Mesenteric fat pad (tissue), 1 donor: Measurements from ENCODE around the gene SIRT7. TPM values are rescaled to one million over a fixed set of nuclear protein-coding genes. Genes with fewer than 3 reads are reported as not detected.
"Not testable (repeated sequence)": the region's sequence is repeated elsewhere in the genome, so short reads cannot be mapped to it uniquely, and the experiment has no call there.

Source experiments
- DNase-seq: peaks from one replicate; pipeline ENCODE4 v3.0.0-alpha.2; 2020; ENCODE audit warnings: low spot score
- total RNA-seq: library from RNA; stranded (reverse); fragmentation: NEBNext Ultra II Directional; extraction: Animal tissue kit (Norgen Biotek cat#: 25700); gene quantifications from one replicate; pipeline ENCODE4 v1.2.1, GENCODE V29; 2021
- donor health status: DM: yes; HTN: yes; CAD: no.

The SIRT7 gene
- total RNA-seq, 1 donor from 2014 or later, result 16.9 TPM

DNA sequence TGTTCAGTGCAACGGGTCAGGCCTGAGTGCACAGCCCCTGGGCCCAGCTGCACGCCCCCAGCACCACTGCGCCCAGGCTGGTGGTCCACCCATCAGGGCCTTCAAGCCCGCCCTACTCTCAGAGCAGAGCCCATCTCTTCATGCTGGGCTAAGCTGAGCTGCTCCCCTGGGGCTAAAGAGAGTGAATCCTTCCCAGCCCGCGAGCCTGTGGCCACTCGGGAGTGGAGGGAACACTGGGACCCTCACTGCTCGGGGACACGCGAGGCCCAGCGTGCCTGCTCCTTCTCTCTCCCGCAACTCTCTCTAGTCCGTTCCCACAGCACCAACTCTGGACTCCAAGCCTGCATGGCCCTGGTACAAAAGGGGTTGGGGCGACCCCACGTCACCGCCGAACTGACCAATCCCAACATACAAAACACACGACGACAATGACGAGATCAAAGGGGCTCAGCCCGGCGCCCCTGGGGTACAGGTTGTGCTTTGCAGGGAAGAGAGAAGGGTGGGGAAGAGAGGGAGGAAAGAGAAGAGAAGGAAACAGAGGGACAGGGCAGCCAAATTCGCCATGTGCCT is 4.1 kb upstream of the SIRT7 start:
- DNase-seq, result no peak

DNA sequence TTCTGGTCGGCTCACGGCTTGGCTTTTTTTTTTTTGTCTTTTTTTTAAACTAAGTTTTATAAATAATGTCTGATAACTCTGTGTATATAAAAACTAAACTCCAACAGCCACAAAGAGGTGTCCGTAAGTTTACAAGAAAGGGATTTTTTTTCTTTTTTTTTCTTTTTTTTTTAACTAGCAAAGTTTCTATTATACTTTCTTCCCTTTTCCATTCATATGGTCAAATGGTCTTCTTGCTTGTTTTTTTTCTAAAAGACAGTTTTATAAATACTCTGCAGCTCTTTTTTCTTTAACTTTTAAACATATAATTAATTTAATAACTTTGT is 3.5 kb upstream of the SIRT7 start:
- DNase-seq, result no peak

DNA sequence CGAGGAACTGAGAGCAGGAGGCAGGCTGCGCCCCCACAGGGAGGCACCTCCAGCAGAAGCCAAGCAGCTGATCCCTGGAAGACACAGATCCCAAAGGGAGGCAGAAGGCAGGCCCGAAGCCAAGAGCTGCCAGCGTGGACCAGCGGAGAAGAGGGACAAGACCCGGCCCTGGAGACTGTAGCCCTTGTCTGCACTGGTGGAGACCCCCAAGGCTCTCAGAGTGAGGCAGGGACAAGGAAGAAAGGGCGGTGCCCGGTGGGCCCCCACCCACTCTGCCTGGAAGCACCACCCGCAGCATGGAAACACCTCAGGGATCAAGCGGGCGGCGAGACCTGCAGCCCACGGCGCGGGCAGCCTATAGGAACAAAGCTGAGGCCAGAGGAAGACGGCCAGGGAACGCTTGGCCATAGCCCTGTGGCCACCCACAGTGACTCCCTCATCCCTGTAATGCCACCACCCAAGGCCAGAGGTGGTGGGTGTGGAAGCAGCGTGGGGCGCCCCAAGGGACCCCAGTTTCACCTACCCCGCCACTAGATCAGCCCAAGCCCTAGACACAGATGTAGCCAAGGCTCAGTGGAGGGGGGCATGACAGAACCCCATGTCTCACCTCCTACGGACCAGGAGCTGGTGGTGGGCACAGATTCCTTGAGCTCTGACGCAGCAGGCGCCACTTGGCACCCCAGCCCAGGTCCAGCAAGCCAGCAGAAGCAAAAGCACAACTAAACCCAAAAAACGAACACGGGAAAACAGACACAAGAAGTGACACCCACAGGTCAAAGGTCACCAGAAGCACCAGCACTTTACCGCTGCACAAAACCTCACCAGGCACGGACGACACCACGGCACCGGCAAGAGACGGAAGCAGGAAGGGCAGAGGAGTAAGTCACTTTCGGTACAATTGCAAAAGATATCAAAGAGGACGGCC is 2.9 kb upstream of the SIRT7 start:
- DNase-seq, result no peak

DNA sequence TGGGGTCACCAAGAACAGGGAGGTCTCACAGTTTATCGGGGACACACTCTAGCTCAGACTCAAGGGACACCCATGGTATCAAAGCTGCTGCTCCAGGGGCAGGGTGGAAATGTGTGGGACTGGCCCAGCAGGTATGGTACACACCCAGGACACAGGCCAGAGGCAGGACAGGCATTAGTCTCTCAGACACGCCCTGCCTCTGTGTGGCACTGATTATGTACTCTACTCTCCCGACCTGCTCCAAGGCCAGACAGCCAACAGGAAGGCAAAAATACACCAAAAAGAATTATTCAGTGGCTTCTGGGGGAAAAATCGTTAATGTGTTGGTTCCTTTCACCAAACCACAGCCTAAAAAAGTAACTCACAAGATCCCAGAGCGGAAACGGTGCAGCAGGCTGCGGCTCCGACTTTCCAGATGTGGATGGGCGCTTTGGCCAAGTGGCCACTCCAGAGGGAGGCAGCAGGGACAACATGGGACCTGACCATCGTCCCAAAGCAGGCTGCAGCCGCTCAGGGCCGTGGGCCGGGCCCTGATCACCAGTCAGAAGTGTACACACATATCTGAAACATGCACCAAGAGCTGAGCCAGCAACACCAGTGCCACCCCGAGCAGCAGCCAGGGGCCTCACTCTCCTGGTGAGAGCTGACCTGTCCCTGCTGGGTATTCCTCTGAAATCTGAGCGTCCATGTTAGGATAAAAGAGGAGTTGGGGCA is 1.0 kb upstream of the SIRT7 start:
- no peak for DNase-seq

DNA sequence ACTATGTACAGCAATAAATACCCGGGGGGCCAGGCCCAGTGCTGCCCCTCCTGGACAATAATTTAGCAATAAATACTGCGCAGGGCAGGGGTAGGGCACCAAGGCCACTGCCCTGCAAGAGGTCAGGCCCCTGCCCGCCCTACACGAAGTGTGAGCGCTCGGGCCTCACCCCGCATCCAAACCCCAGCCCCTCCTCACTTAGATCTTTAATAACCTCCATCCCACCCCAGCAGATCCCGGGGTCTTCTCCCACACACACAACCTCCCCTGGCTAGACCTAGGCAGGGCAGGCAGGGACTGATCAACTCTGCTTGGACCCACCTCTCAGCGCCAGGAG is 325 bp upstream of the SIRT7 start:
- not testable (repeated sequence) for DNase-seq

DNA sequence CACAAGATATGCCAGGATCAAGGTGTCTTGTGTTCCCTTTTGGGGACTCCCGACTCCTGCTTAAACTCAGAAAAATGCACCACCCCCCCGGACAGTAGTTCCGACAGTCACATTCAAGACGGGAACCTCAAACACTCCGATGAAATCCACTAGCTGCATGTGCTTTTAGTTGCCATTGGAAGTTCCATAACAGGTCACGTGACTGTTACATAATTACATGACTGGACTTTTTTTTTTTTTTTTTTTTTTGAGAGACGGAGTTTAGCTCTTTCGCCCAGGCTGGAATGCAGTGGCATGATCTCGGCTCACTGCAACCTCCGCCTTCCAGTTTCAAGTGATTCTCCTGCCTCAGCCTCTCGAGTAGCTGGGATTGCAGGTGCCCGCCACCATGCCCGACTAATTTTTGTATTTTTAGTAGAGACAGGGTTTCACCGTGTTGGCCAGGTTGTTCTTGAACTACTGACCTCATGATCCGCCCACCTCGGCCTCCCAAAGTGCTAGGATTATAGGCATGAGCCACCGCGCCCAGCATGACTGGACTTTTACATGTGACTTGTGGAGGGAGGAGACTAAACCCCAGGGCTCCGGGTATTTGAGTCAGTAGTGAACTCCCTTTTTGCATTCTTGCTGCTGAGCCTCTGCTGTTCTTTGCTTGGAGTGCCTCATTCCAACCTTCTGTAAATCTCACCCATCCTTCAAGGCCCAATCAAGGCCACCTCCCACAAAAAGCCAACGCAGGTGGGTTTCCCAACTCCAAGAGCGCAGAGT is 1.6 kb downstream of the SIRT7 start:
- DNase-seq, result no peak

DNA sequence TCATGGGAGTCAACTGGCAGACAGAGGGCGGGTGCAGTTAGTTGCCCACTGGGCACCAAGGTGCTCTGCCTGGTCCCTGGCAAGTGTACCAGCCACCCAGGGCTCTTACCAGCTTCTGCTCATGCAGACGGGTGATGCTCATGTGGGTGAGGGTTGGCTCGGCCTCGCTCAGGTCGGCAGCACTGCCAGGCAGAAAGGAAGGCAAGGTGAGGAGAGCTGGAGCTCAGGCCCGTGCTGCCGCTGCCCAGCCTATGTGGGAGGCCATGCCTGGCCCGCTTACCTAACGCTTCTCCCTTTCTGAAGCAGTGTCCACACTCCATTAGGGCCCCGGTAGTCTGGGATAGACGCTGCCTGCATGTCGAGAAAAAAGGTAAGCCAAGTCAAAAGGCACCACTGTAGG is 2.6 kb downstream of the SIRT7 start:
- DNase-seq, result no peak

DNA sequence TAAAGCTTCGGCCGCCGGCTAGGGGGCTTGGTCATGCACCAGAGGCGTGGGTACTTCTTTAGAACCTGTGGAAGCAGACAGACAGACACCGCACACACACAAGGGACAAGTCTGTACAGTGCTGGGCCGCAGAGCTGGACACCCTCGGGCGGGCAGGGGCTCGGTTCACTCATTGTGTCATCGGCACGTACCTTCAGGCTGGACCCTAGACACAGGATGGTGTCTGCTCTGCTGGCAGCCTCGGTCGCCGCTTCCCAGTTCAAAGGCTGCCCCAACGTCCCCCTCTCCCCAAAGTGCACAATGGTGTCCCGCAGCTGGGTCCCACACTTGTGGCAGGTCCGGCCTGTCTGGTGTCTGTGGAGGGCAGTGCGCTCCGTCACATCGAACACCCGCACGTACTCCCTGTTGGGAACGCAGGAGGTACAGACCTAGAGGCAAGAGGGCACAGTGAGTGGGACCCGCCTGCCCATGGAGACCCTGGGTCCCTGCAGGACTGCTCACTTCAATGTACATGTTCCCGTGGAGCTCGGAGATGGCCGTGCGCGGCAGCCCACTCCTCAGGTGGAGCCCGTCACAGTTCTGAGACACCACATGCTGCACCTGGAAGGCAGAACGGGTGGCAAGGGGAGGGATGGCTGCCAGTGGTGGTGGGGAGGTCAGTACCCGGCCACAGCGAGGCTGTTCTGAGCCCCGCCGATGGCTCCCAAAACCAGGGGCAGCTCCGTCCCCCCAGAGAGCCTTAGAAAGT is 3.7 kb downstream of the SIRT7 start:
- DNase-seq, result no peak

DNA sequence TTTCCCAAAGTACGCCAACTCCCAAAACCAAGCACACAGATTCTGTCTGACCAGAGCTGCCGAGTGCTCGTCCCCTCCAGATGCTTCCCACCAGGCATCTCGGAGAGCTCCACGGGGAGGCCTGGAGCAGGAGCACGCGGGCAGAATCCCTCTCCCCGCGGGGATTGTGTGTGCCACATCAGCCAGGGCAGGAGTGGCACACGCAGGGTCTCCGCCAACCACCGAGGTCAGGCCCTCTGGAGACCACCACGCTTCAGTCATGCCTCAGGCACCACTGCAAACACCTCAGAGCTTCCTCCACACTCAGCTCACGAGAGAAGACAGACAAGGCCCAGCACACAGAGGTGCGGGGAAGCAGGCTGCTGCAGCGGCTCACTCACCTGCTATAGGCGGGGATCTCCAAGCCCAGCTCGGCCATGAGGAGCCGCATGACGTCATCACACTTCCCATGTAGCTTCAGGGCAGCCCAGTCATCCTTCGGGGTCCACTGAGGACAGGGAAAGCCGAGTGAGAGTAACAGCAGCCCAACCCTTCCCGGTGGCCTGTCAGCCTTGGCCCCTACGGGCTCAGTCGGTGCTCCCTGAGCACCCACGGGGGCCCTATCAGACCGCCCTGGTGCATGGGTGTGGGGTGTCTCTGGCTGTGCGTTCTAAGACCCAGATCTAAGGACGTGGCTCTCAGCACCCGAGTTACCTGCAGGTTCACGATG is 4.4 kb downstream of the SIRT7 start:
- DNase-seq, result no peak

DNA sequence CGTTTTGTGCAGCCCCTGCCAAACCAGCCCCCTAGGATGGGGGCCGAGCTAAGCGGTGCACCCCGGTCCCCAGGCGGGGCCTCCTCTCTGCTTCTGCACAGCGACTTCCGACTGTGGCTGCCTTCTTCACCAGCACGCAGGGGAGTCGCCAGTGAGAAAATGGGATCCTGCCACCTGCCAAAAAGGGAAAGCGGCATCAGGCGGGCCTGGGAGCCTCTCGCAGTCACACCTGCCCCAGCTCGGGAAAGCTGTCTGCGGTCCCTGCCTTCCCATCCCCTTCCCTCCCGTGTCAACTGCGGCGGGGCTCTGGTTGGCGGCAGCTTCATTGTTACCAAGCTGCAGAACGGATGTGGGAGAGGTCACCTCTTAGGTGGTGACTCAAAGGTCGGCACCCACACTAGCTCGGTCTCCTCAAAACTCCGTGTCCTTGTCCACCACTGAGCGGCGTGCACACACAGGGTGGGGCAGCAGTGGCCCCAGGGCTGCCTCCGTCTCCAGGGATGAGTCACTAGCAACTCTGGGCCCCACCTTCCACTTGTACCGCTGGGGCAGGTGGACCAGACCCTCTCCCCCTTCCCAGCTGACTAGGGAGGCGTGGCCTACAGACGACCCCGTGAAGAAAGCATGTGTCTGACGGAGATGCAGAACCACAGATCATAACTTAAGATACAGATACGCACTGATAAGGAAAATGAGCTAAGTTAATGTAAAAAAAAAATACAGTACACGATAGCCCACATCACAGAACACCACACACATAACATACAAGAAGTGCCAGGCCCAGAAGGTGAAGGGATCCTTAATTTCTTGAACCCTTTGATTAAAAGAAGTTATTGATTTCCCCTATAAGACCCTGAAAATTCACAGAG is 5.3 kb downstream of the SIRT7 start:
- DNase-seq, result no peak

DNA sequence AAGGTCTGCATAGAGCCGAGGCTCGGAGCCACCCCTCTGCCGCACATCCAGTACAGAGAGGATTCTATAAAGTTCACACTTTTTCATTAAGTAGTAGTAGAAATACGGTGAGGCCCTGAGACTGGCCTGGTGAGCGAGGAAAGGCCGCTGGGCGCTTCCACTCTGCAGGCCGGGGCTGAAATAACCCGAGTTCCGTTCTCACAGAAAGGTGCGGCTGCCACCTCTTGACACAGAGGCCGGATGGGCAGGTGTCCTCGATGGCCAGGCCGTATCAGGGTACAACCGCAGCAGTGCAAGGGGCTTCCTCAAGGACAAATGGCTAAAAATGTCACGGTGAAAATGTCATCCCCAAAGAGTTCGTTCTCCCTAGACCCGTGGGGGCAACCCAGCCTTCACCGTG is 6.0 kb downstream of the SIRT7 start:
- DNase-seq, result no peak

DNA sequence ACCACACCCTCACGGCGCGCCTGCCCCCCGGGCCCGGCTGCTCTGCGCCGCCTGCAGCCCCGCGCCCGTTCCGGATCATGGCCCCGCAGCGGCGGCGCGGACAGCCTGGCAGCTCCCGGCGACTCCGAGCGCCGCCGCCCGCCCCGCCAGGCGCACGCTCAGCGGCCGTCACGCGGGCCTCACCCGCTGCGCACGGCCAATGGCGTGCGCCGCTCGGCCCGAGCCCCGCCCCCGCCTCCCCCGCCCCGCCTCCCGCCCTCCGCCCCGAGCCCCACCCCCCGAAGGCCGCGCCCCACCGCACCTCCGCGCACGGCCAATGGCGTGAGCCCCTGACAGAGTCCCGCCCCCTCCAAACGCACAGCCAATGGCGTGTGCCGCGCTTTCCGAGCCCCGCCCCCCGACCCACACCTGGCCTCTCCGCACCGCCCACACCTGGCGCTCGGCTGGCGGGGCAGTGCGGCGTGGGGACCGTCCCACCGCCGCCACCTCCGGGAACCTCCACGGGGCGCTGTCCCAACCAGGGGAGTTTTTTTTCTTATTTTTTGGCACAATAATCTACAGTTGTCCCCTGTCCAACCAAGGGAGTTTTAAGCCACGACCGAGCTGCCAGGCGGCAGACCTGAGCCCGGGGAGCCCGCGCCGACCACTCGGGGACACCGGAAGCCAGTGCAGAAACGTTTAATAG is 6.6 kb downstream of the SIRT7 start, which contains the start of gene PCYT2:
PCYT2 (minus strand) TSS at position 123 of the 685 bp plus-strand sequence; CDS start at position 79, 44 bp downstream.
- peak; percentile 96 for DNase-seq

DNA sequence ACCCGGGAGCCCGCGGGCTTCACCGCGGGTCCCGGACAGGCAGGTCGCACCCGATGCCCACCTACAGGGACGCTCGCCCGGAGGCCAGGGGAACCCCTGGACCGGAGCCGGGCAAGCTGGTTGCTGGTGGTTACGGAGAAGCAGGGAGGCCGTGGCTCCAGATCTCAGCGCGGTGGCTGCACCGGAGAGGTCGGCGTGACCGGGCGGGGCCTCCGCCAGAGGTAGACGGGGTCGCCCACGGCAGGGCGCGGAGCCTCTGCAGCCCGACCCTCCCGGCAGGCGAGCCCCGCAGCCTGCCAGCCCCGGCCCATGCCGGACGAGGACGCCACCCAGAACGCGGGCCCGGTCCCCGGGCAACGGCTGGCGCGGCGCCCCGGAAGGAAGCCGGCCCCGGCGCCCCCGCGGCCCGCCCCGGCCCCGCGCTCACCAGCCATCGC is 7.1 kb downstream of the SIRT7 start:
- no peak for DNase-seq

DNA sequence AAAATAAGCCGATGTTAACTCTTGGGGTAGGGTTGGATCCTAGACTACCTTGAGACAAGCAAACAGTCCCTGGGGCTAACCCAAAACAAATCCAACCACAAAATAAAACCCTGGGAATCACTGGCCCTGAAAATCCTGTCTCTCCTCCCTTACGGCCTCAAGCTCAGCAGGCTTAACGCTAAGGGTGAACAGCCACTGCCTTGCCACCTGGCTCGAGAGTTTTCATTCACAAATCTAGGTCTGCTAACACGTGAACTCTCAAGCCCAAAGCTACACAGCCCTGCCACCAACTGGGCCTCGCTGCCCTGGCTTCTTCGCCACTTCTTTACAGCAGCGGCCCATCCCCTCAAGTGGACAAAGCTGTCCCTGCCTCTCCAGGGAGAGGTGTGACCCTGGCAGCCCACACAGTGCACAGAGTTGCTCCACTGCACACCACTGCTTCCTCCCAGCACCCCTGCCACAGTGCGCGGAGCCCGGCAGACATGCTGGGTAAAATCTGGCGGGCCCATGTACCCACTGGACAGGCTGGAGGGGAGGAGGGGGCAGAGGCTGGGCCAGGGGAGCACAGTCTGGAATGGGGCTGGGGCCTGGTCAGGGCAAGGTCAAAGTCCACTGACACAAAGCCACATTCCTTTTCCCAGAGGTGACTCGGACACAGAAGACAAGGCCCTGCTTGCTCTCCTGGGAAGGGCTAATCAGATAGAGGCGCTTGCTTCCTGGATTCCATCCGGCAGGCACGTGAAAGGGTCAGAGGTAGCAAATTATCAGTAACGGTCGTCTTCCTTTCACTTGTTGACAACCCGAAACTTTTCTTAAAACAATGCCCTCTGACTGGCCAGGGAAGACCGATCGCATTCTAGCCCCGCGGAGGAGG is 7.8 kb downstream of the SIRT7 start:
- DNase-seq, result no peak

DNA sequence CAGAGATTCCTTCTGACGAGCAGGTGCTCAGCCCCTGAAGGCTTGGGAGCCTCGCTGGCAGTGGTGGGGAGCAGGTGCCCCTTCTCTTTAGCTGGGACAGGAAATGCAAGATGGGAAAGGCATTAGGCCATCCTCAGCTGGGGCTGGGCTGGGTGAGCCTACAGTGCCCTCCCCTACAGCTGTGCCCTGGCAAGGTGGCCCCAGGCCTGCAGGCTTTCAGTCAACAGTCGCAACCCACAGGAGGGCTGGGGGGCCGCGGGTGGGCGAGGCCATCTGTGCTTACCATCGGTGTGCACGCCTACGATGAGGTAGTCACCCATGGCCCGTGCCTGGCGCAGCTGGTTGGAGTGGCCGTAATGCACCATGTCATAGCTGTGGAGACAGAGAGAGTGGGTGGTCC is 8.7 kb downstream of the SIRT7 start:
- no peak for DNase-seq

DNA sequence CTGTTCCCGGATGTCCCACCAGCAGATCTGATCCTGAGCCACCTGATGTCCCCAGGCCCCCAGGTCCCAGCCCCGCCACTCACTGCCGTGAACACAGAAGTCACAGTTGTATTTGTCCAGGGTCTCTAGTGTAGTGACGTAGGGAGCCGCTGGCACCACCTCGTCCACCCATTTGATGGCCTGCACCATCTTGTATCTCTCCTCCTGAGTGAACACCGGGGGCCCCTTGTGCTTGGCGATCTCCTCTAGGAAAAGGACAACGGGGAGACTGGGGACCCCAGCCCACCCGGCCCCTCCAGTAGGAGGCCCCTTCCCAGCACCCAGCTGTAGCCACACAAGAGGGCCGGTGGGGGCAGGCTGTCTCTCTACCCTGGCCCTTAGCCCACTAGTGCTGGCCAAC is 9.2 kb downstream of the SIRT7 start:
- no peak for DNase-seq
